K562 (cell line): ENCODE data around the gene FAM50A. TPM values are rescaled to one million over a fixed set of nuclear protein-coding genes. Genes with fewer than 3 reads are reported as not detected.
A peak's percentile ranks its signal among the peaks of the same experiment; 100 is the strongest.

ENCODE experiments used
- ARID2 ChIP-seq: fragments of 450-650 bp; IDR thresholded peaks from 2 replicates; pipeline ENCODE4 v1.6.1; 2017; ENCODE audit warnings: antibody characterized with exemption, mild to moderate bottlenecking
- ARNT ChIP-seq, 2 experiments: fragments of 450-650 bp; IDR thresholded peaks; 2 replicates each; pipeline ENCODE4 v1.6.1; 2016; ENCODE audit warnings: mild to moderate bottlenecking in 1 of 2
- BCLAF1 ChIP-seq, 2 experiments: fragments of 450-650 bp in 1 of 2; IDR thresholded peaks; 2 replicates each; pipeline ENCODE4 v1.6.1; 2011 to 2017; ENCODE audit warnings: low read depth in 2 of 2, antibody characterized with exemption in 1 of 2, borderline replicate concordance in 1 of 2, low read length in 1 of 2, mild to moderate bottlenecking in 1 of 2, mixed read lengths in 1 of 2; ENCODE audit not compliant: control insufficient read depth in 1 of 2
- BRF1 ChIP-seq: IDR thresholded peaks from 3 replicates; pipeline ENCODE4 v1.6.1; 2011; ENCODE audit warnings: borderline replicate concordance, mild to moderate bottlenecking; ENCODE audit not compliant: insufficient read length; ENCODE audit errors: extremely low read depth
- CREB1 ChIP-seq, 2 experiments: sonication (generic) in 1 of 2; formaldehyde crosslinking in 1 of 2; IDR thresholded peaks; 2 replicates each; pipeline versions ENCODE4 v1.6.1 to v1.8.0; 2012 to 2022; ENCODE audit warnings: inconsistent platforms in 1 of 2, mild to moderate bottlenecking in 1 of 2, missing genetic modification reagents in 1 of 2, moderate library complexity in 1 of 2
- CXXC5 ChIP-seq: fragments of 250-450 bp; sonication (Bioruptor Pico); IDR thresholded peaks from 2 replicates; pipeline ENCODE4 v1.8.0; 2022; ENCODE audit warnings: inconsistent platforms, mild to moderate bottlenecking, moderate library complexity
- HINFP ChIP-seq: fragments of 450-650 bp; conservative IDR thresholded peaks from 2 replicates; pipeline ENCODE4 v1.6.1; 2016; ENCODE audit warnings: missing genetic modification characterization, low read depth, mild to moderate bottlenecking, control low read depth, missing compliant biosample characterization
- HLTF ChIP-seq: fragments of 450-650 bp; IDR thresholded peaks from 2 replicates; pipeline ENCODE4 v1.6.1; 2016
- MAFF ChIP-seq: IDR thresholded peaks from 2 replicates; pipeline ENCODE4 v1.6.1; 2012; ENCODE audit warnings: low read length, improper control_type of control experiment
- RBM14 ChIP-seq: fragments of 200-400 bp; formaldehyde crosslinking; IDR thresholded peaks from 2 replicates; pipeline ENCODE4 v1.6.1; 2018; ENCODE audit warnings: low read depth, mild to moderate bottlenecking, low read length, moderate library complexity, borderline replicate concordance; ENCODE audit not compliant: insufficient read depth
- SETDB1 ChIP-seq: IDR thresholded peaks from one replicate; pipeline ENCODE4 v1.6.1; 2012; ENCODE audit warnings: low read length, control low read depth, inconsistent platforms
- SIN3B ChIP-seq: fragments of 450-650 bp; IDR thresholded peaks from 2 replicates; pipeline ENCODE4 v1.6.1; 2017; ENCODE audit warnings: low read depth, mild to moderate bottlenecking, moderate library complexity
- SREBF2 ChIP-seq: sonication (generic); formaldehyde crosslinking; IDR thresholded peaks from 2 replicates; pipeline ENCODE4 v1.4.0; 2020; ENCODE audit warnings: mild to moderate bottlenecking, missing genetic modification reagents
- ZNF23 ChIP-seq: fragments of 250-450 bp; sonication (Bioruptor Pico); IDR thresholded peaks from 2 replicates; pipeline ENCODE4 v1.4.0; 2020; ENCODE audit warnings: mild to moderate bottlenecking
- ZNF561 ChIP-seq: fragments of 450-650 bp; formaldehyde crosslinking; conservative IDR thresholded peaks from 2 replicates; pipeline ENCODE4 v1.4.0; 2020; ENCODE audit warnings: mild to moderate bottlenecking, moderate library complexity
- polyA plus RNA-seq, 8 experiments: library from polyadenylated mRNA; depleted of rRNA in 4 of 8; stranded (reverse) in 5 of 8; unstranded in 3 of 8; fragments of >200 nt; fragmentation: Nextera tagmentation in 2 of 8; fragmentation: Illumina TruSeq in 1 of 8; extraction: Ambion mirVana in 2 of 8; extraction: Trizol in 1 of 8; gene quantifications; 2 replicates each; pipeline versions ENCODE4 v1.2.1 to v1.2.3, GENCODE V29; 2011 to 2014; ENCODE audit warnings: inconsistent platforms in 1 of 8, missing spikeins in 1 of 8
- total RNA-seq, 7 experiments: library from RNA; depleted of rRNA in 6 of 7; stranded (reverse); fragments of >200 nt in 6 of 7; fragmentation: Illumina TruSeq in 2 of 7; extraction: Trizol in 2 of 7; gene quantifications; 2 replicates each; pipeline versions ENCODE4 v1.2.1 to v1.2.3, GENCODE V29; 2011 to 2021; ENCODE audit warnings: low replicate concordance in 1 of 7
- TF ChIP-seq, protein P1 (sequence below): fragments of 450-650 bp; formaldehyde crosslinking; IDR thresholded peaks from 2 replicates; pipeline ENCODE4 v1.4.0; 2020; ENCODE audit warnings: mild to moderate bottlenecking, mixed read lengths
- TF ChIP-seq, protein P2 (sequence below): fragments of 450-650 bp; IDR thresholded peaks from 2 replicates; pipeline ENCODE4 v1.6.1; 2016; ENCODE audit warnings: antibody characterized with exemption

Gene FAM50A
- total and polyA plus RNA-seq, 9 of the 15 experiments (the other 6 are each of a cell fraction or from before 2014, with no cell fraction given), result 4.4 to 114 (median 67.3) TPM

DNA sequence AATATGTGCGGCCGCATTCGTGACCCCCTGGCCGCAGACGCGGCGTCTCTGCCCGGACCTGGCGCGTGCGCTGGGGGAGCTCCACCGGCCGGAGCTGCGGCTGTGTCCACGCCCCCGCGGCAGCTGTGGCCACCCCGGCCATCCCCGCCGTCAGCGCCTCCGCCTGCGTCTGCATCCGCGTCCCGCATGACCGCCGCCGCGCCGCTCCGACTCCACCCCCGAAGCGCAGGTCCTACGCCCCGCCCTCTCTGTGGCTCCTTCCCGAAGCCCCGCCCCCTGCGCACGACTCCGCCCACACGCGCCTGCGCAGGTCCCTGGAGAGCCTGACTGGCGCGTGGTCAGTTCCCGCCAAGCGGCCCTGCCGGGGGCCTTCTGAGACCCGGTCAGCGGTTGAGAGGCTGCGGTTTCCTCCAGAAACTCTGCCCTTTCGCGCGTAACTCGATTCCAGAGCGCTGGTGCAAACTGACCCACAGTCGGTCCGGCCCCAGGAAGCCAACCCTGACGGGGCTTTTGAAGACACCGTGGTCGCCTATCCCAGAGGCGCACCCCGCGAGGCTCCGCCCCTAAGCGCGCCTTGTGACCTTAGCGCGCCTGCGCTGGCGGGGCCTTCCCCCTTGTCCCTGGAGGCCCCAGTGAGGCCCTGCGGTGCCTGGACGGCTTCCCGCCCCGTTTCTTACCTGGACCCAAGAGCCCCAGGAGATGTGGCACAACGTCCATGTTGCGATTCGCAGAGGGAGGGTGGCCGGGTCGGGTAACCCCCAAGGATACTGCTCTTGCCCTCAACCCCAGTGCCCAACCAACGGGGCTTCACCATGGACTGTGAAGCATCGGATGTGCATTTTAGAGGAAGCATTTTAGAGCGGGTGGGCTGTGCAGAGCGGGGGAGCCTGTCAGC lies 35.0 kb downstream of the FAM50A start, which contains the start of gene LAGE3 (continued):
- peak; percentile 90 for TF ChIP-seq CXXC5 (CRISPR knock-in tag)
- no peak for TF ChIP-seq ZNF23 (CRISPR knock-in tag)
- TF ChIP-seq BCLAF1 (IDR thresholded peaks at IDR 0.05; ENCODE audit: borderline replicate concordance in 1 of 2, control insufficient read depth in 1 of 2, low read depth in 2 of 2, low read length in 1 of 2), result 0 out of 4 replicates have a peak, but pooled peaks of 1 of the 2 experiments have one; percentile 75
- no peak for TF ChIP-seq SREBF2
- no peak for TF ChIP-seq SETDB1
- no peak for TF ChIP-seq MAFF
- TF ChIP-seq, protein P1, sequence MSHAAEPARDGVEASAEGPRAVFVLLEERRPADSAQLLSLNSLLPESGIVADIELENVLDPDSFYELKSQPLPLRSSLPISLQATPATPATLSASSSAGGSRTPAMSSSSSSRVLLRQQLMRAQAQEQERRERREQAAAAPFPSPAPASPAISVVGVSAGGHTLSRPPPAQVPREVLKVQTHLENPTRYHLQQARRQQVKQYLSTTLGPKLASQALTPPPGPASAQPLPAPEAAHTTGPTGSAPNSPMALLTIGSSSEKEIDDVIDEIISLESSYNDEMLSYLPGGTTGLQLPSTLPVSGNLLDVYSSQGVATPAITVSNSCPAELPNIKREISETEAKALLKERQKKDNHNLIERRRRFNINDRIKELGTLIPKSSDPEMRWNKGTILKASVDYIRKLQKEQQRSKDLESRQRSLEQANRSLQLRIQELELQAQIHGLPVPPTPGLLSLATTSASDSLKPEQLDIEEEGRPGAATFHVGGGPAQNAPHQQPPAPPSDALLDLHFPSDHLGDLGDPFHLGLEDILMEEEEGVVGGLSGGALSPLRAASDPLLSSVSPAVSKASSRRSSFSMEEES (CRISPR knock-in tag), result no peak
- no peak for TF ChIP-seq BRF1
- no peak for TF ChIP-seq HINFP
- no peak for TF ChIP-seq ZNF561 (CRISPR knock-in tag)
- no peak for TF ChIP-seq HLTF
- no peak for TF ChIP-seq ARID2
- TF ChIP-seq SIN3B, result no peak
- peak; percentile 51; the same call in 1 of the 2 replicates for TF ChIP-seq CREB1 (IDR thresholded peaks at IDR 0.05)
- TF ChIP-seq CREB1 (CRISPR knock-in tag; IDR thresholded peaks at IDR 0.05), result peak; percentile 57
- TF ChIP-seq RBM14, result no peak
- no peak for TF ChIP-seq ARNT (IDR thresholded peaks at IDR 0.05)
- TF ChIP-seq, protein P2, sequence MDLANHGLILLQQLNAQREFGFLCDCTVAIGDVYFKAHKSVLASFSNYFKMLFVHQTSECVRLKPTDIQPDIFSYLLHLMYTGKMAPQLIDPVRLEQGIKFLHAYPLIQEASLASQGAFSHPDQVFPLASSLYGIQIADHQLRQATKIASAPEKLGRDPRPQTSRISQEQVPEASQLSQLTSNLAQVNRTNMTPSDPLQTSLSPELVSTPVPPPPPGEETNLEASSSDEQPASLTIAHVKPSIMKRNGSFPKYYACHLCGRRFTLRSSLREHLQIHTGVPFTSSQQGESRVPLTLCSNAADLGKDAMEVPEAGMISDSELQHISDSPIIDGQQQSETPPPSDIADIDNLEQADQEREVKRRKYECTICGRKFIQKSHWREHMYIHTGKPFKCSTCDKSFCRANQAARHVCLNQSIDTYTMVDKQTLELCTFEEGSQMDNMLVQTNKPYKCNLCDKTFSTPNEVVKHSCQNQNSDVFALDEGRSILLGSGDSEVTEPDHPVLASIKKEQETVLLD, result peak; percentile 92
